Right cardiac atrium (tissue), 5 donors: Measurements from ENCODE around the gene EFHC2. TPM values are rescaled to one million over a fixed set of nuclear protein-coding genes. Genes with fewer than 3 reads are reported as not detected.

Experiments
- ATAC-seq, 2 donors: fragments of 200-7000 bp; cut with Tn5 transposase; one replicate each; pipeline versions ENCODE4 v1.8.0 to v1.9.1; 2020; ENCODE audit warnings: moderate library complexity in 2 of 2, mild to moderate bottlenecking in 1 of 2
- DNase-seq, 3 donors: peaks; one replicate each; pipeline ENCODE4 v3.0.0-alpha.2; 2020
- H3K27ac ChIP-seq: one replicate; pipeline ENCODE4 v1.5.1; 2013; ENCODE audit warnings: mild to moderate bottlenecking, low read length, control low read depth, moderate library complexity
- H3K27me3 ChIP-seq: one replicate; pipeline ENCODE4 v1.6.1; 2013; ENCODE audit not compliant: control insufficient read depth, insufficient read depth
- H3K4me1 ChIP-seq: one replicate; pipeline ENCODE4 v1.6.1; 2013; ENCODE audit warnings: low read length; ENCODE audit not compliant: control insufficient read depth, insufficient read depth
- H3K4me3 ChIP-seq: one replicate; pipeline ENCODE4 v1.5.1; 2013; ENCODE audit warnings: low read length, control low read depth
- H3K9me3 ChIP-seq: one replicate; pipeline ENCODE4 v1.6.1; 2013; ENCODE audit warnings: low read length; ENCODE audit not compliant: control insufficient read depth
- WGBS: extraction: QIAGEN DNeasy Blood & Tissue Kit; methylation state at CpG from one replicate; pipeline ENCODE4 v1.1.7; 2013; 5-methylcytosine and 5-hydroxymethylcytosine counted together
- intact Hi-C, 4 donors: fragments of 100-400 bp; cut with DNase I; formaldehyde crosslinking; loops; one replicate each; pipeline versions ENCODE4 v1.11.0 to v1.14.0; 2022 to 2023
- polyA plus RNA-seq: library from polyadenylated mRNA; stranded (reverse); fragments of 200-250 nt; gene quantifications from one replicate; pipeline ENCODE4 v1.2.3, GENCODE V29; 2013
- total RNA-seq, 4 donors: library from RNA; stranded (reverse); fragmentation: NEBNext Ultra II Directional; extraction: Animal tissue kit (Norgen Biotek cat#: 25700); gene quantifications; one replicate each; pipeline ENCODE4 v1.2.1, GENCODE V29; 2021
- donor health status: healthy with polysubstance abuse.
- donor health status: DM: no; HTN: yes; CAD: no.
- donor health status: DM: no; HTN: no; CAD: no.
- donor health status: DM: no; HTN: yes; CAD: no; lungs with severe emphysema.
- donor health status: DM: yes; HTN: yes; CAD: no.

EFHC2 gene
- total and polyA plus RNA-seq, 5 donors, result 4.7 to 9.5 (median 6.6) TPM

GRCh38 chrX:44332437-44332836 is 11.0 kb downstream of the EFHC2 start:
- no peak overlapping the region for H3K4me3 ChIP-seq
- ATAC-seq (no peak), DNase-seq (no peak)
- H3K4me1 ChIP-seq, result no peaks in the 10 kb centered on the region
- no peak overlapping the region for H3K27ac ChIP-seq
- intact Hi-C loops, result no loop called here
- WGBS, result 0% methylated on average over 1 of the region's 1 CpG
- no peaks in the 10 kb centered on the region for H3K9me3 ChIP-seq
- no peaks in the 10 kb centered on the region for H3K27me3 ChIP-seq

GRCh38 chrX:44330227-44330626 is 13.2 kb downstream of the EFHC2 start:
- ATAC-seq (no peak), DNase-seq (no peak)
- H3K9me3 ChIP-seq, result no peaks in the 10 kb centered on the region
- no peak overlapping the region for H3K4me3 ChIP-seq
- 73% methylated on average over 3 of the region's 3 CpGs for WGBS
- H3K27me3 ChIP-seq, result no peaks in the 10 kb centered on the region
- H3K4me1 ChIP-seq, result no peaks in the 10 kb centered on the region
- intact Hi-C loops, result no loop called here
- no peak overlapping the region for H3K27ac ChIP-seq

GRCh38 chrX:44319550-44319949 is 23.9 kb downstream of the EFHC2 start:
- H3K27ac ChIP-seq, result no peak overlapping the region
- no peaks in the 10 kb centered on the region for H3K27me3 ChIP-seq
- ATAC-seq (no peak), DNase-seq (no peak)
- no peak overlapping the region for H3K4me3 ChIP-seq
- no peaks in the 10 kb centered on the region for H3K4me1 ChIP-seq
- intact Hi-C loops, result no loop called here
- WGBS, result 88% methylated on average over 1 of the region's 1 CpG
- no peaks in the 10 kb centered on the region for H3K9me3 ChIP-seq

- Histone ChIP-seq H3K9me3 (no peaks in the 10 kb centered on the region), H3K4me1 (peaks cover 3% of the 10 kb centered on the region), H3K4me3 (no peak overlapping the region), H3K27me3 (no peaks in the 10 kb centered on the region), H3K27ac (no peak overlapping the region)
- ATAC-seq, result no peak
- intact Hi-C loops, result no loop called here
- 81% methylated on average over 2 of the region's 2 CpGs for WGBS
- DNase-seq, result no peak
Measured at GRCh38 chrX:44317181-44317580, 26.3 kb downstream of the EFHC2 start.

- WGBS, result 63% methylated on average over 5 of the region's 5 CpGs
- Histone ChIP-seq H3K4me1 (peaks cover 3% of the 10 kb centered on the region), H3K27ac (no peak overlapping the region), H3K27me3 (no peaks in the 10 kb centered on the region), H3K4me3 (no peak overlapping the region), H3K9me3 (no peaks in the 10 kb centered on the region)
- DNase-seq (no peak), ATAC-seq (no peak)
- intact Hi-C loops, result no loop called here
Measured at GRCh38 chrX:44314808-44315207, 28.7 kb downstream of the EFHC2 start.

GRCh38 chrX:44314259-44314734 is 29.2 kb downstream of the EFHC2 start:
- intact Hi-C loops, result no loop called here
- peak; percentile 85 to 91 for ATAC-seq
- peak; percentile 26 to 48 (median 46) for DNase-seq

GRCh38 chrX:44312421-44312820 is 31.1 kb downstream of the EFHC2 start:
- Histone ChIP-seq H3K4me1 (peaks cover 3% of the 10 kb centered on the region), H3K9me3 (no peaks in the 10 kb centered on the region), H3K27ac (no peak overlapping the region), H3K4me3 (no peak overlapping the region), H3K27me3 (no peaks in the 10 kb centered on the region)
- intact Hi-C loops, result no loop called here
- no peak for ATAC-seq
- no peak for DNase-seq

More at GRCh38 chrX:44314259-44314734, 29.2 kb downstream of the EFHC2 start:
- 64% methylated on average over 2 of the region's 2 CpGs for WGBS
- H3K4me3 ChIP-seq, result no peak overlapping the region
- peak overlapping the region; percentile 68 for H3K27ac ChIP-seq
- peaks cover 3% of the 10 kb centered on the region for H3K4me1 ChIP-seq
- no peaks in the 10 kb centered on the region for H3K27me3 ChIP-seq
- no peaks in the 10 kb centered on the region for H3K9me3 ChIP-seq

- intact Hi-C loops, result no loop called here
- Histone ChIP-seq H3K27ac (no peak overlapping the region), H3K4me1 (peaks cover 3% of the 10 kb centered on the region), H3K9me3 (no peaks in the 10 kb centered on the region), H3K4me3 (no peak overlapping the region), H3K27me3 (no peaks in the 10 kb centered on the region)
- DNase-seq, result no peak
- WGBS, result 94% methylated on average over 27 of the region's 27 CpGs
- no peak for ATAC-seq
Measured at GRCh38 chrX:44310227-44310626, 33.2 kb downstream of the EFHC2 start.

- DNase-seq (no peak), ATAC-seq (no peak)
- no peaks in the 10 kb centered on the region for H3K27me3 ChIP-seq
- intact Hi-C loops, result no loop called here
- H3K4me1 ChIP-seq, result no peaks in the 10 kb centered on the region
- 81% methylated on average over 2 of the region's 2 CpGs for WGBS
- H3K9me3 ChIP-seq, result no peaks in the 10 kb centered on the region
- no peak overlapping the region for H3K27ac ChIP-seq
- H3K4me3 ChIP-seq, result no peak overlapping the region
Measured at GRCh38 chrX:44308869-44309268, 34.6 kb downstream of the EFHC2 start.

GRCh38 chrX:44306356-44306755 is 37.1 kb downstream of the EFHC2 start:
- Histone ChIP-seq H3K4me3 (no peak overlapping the region), H3K27ac (no peak overlapping the region), H3K27me3 (no peaks in the 10 kb centered on the region), H3K9me3 (no peaks in the 10 kb centered on the region), H3K4me1 (no peaks in the 10 kb centered on the region)
- intact Hi-C loops, result no loop called here
- DNase-seq (no peak), ATAC-seq (no peak)
- 77% methylated on average over 5 of the region's 5 CpGs for WGBS

- intact Hi-C loops, result no loop called here
- H3K4me3 ChIP-seq, result no peak overlapping the region
- DNase-seq (no peak), ATAC-seq (no peak)
- no peaks in the 10 kb centered on the region for H3K9me3 ChIP-seq
- no peaks in the 10 kb centered on the region for H3K4me1 ChIP-seq
- WGBS, result 87% methylated on average over 4 of the region's 4 CpGs
- H3K27ac ChIP-seq, result no peak overlapping the region
- H3K27me3 ChIP-seq, result no peaks in the 10 kb centered on the region
Measured at GRCh38 chrX:44305921-44306320, 37.6 kb downstream of the EFHC2 start.

GRCh38 chrX:44303119-44303518 is 40.4 kb downstream of the EFHC2 start:
- no peak overlapping the region for H3K4me3 ChIP-seq
- intact Hi-C loops, result no loop called here
- DNase-seq (no peak), ATAC-seq (no peak)
- no peak overlapping the region for H3K27ac ChIP-seq
- no peaks in the 10 kb centered on the region for H3K27me3 ChIP-seq
- no peaks in the 10 kb centered on the region for H3K4me1 ChIP-seq
- WGBS, result 84% methylated on average over 2 of the region's 2 CpGs
- H3K9me3 ChIP-seq, result no peaks in the 10 kb centered on the region
